IPS-NIHi11 (cell line): ENCODE measurements around the gene AARS2.
A peak's percentile ranks its signal among the peaks of the same experiment; 100 is the strongest.
"Not testable (repeated sequence)": the region's sequence is repeated elsewhere in the genome, so short reads cannot be mapped to it uniquely, and the experiment has no call there.

Source experiments
- DNase-seq: peaks from one replicate; pipeline ENCODE4 v3.0.0; 2012; ENCODE audit warnings: mixed read lengths, low spot score

The AARS2 gene

GRCh38 chr6:44329858-44330257 is 16.7 kb upstream of the AARS2 start:
- DNase-seq, result no peak

DNA sequence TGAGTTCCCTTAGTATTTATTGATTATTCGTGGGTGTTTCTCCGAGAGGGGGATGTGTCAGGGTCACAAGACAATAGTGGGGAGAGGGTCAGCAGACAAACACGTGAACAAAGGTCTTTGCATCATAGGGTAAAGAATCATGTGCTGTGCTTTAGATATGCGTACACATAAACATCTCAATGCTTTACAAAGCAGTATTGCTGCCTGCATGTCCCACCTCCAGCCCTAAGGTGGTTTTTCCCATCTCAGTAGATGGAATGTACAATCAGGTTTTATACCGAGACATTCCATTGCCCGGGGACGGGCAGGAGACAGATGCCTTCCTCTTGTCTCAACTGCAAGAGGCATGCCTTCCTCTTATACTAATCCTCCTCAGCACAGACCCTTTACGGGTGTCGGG is 15.1 kb upstream of the AARS2 start:
- not testable (repeated sequence) for DNase-seq

DNA sequence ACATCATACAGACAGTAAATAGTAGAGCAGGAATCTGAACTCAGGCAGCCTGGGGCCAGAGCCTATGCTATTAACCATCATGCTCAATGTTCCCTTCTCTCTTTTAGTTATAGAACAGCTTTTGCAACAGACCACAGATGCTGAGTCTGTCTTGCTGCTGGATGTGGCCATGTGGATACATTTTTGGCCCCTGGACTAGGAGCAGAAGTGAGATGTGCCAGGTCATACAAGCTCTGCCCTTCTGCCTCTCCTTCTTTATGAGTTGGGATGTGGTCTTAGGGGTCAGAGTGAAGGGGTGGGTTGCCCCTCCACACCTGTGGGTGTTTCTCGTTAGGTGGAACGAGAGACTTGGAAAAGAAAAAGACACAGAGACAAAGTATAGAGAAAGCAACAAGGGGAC is 14.6 kb upstream of the AARS2 start:
- no peak for DNase-seq

DNA sequence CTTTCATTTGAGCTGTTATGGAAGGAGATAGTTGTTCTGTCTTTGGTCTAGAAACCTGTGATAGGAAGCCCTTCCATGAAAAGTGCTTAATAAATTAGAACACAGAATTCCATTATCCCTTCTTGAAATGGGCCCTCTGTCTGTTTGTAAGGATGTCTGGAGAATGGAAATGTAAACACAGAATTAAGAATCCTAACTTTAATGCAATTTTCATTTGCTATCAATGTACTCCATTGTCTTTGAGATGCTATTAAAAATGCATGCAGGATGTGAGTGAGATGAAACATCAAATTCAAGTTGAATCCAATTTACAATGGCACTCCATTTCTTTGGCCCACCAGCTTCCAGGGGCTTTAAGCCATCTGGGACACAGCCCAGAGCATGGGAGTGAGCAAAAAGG is 13.9 kb upstream of the AARS2 start:
- no peak for DNase-seq

DNA sequence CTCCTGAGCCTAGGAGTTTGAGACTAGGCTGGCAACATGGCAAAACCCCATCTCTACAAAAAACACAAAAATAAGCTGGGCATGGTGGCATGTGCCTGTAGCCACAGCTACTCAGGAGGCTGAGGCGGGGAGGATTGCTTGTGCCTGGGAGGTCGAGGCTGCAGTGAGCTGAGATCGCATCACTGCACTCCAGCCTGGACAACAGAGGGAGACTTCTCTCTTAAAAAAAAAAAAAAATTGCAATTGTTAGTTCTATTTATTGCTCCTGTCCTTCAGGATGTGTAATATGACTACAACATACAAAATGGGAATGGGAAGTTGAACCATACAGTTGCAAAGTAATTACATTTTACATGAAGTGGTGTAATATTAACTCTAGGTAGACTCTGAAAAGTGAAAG is 8.1 kb upstream of the AARS2 start:
- no peak for DNase-seq

GRCh38 chr6:44317136-44317631 is 4.0 kb upstream of the AARS2 start:
- not testable (repeated sequence) for DNase-seq

DNA sequence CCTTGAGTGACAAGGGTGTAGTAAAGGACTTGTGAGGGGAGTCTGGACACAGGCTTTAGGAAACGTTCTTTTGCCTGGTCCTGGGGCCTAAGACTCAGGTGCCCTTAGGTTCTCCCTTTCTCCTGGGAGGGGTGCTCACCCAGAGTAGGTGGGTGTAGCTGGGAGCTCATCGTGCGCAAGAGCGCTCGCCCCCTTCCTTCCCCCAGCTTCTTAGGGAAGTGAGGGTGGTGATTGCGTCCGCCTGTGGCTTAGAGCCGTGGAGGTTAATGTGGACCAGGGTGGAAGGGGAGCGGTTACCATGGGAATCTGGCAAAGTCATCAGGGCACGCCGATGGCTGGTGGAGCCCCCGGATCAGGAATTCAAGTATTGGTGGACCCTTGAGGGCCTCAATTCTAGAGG is 3.3 kb upstream of the AARS2 start:
- no peak for DNase-seq

- DNase-seq, result no peak
These were observed 2.8 kb upstream of the AARS2 start for GRCh38 chr6:44315951-44316350.

DNA sequence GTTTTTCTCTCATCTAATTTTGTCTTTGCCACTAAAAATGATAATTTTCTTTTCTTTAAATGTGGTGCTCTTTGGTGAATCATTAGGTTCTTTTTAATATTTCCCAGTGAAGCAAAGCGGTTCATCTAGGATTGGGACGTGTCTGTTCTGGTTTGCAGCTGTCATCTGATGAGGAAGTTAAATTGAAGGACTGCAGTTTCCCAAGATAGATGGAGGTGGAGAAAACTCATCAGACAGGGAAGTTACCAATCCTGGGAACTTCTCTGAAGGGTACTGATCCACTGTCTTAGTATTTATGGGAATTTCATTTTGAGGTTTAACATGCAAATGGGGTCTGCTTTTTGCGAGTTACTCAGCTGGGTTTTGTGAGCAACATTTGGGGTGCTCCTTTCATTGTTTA is 2.4 kb upstream of the AARS2 start:
- DNase-seq, result no peak

DNA sequence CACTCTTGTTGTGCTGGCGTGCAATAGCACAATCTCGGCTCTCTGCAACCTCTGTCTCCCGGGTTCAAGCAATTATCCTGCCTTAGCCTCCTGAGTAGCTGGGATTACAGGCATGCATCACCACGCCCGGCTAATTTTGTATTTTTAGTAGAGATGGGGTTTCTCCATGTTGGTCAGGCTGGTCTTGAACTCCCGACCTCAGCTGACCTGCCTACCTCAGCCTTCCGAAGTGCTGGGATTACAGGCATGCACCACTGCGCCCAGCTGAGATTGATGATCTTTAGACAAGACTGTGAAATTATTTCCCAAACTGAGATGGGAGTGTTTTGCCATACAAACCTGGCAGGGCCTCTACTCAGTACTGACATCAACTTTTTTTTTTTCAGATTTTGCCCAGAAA is 1.5 kb upstream of the AARS2 start:
- not testable (repeated sequence) for DNase-seq

DNA sequence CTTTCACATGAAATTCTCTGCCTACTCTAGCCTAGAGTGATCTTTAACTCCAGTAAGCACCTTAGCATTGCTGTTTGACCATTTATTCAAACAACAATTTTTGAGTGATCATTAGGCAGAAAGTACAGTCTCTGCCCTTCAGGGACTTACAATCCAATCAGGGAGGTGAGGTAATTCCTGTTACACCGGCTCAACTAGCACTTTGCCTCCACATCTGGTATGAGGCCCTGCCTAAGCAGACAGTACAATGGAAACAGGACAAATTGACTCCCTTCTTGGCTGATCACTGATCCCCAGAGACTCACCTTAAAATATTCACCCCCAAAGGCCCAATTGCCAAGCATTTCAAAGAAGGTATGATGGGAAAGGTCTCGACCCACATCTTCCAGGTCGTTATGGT is 1.4 kb downstream of the AARS2 start:
- no peak for DNase-seq

DNA sequence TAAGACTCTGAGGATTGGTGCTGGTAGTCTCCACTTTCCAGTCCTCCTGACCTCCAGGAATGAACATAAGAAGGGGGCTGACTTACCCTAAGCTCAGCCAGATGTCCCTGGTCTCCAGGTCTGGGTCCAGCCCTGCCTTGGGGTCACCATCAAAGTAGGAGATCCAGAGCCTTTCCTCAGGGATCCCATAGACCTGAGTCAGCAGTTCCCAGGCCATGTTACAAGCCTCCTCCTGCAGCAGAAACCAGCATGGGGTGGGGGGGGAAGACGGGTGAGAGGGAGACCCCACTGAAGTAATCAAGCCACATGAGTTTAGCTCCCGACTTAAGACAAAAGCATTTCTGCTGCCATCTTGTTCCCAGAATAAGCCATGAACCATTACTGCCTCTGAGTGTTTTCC is 1.8 kb downstream of the AARS2 start:
- DNase-seq, result no peak

GRCh38 chr6:44310241-44310640 is 2.9 kb downstream of the AARS2 start:
- no peak for DNase-seq

DNA sequence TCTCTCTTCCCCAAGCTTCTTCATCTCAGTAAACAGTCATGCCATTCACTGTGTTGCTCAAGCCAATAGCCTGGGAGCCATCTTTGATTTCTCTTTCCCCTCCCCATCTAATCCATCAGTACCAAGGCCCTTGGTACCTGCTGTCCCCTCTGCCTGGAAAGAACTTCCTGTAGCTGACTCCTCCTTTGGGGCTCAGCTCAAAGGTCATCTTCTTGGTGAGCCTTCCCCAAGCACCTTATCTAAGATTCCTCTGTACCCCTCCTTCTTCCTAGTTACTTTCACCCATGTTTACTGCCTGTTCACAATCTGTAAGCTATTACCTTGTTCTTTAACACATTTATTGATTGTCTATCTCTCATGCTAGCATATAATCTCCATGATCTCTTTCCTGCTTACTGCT is 3.5 kb downstream of the AARS2 start:
- no peak for DNase-seq

GRCh38 chr6:44309092-44309491 is 4.1 kb downstream of the AARS2 start:
- DNase-seq, result no peak

- no peak for DNase-seq
These were observed 5.9 kb downstream of the AARS2 start for GRCh38 chr6:44307217-44307616.

DNA sequence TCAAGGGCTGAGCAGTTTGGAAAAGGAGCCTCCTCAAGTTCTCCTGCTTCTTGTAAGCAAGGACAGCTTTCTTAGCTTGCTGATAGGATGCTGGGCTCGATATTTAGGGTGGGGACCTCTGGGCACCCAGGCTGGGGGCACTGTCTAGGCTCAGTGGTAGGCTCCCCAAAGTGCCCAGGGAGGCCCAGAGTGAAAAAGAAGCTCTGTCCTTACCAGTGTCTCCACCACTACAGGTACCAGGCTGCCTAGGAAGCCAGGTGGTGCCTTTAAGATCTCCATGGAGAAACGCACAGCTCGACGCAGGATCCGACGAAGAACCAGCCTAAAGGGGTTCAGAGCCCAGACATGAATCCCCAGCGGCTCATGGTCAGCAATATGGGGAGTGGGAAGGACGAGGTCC is 6.4 kb downstream of the AARS2 start:
- no peak for DNase-seq

DNA sequence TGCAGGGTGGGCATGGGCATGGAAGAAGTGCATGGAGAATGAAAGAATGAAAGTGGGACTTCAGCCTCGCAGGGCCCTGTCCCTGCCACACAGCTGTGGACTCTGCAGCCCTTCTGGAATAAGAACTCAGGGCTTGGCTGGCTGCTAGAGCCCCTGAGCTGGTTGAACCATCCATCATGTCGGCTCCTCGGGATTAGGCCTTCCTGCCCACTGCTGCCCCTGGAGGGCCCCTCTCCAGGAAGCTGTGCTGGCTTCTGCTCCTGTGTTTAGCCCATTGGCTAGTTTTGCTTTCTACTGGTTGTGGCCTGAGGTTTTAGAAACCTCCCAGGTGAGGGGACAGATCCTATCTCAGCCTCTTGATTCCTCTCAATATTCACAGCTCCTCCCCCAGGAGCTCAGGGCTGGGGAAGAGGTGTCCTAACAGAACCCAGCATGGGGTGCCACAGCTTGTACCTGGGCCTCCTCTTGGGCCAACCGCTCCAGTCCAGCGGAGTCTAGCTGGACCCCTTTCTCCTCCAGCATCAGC is 7.9 kb downstream of the AARS2 start:
- no peak for DNase-seq

DNA sequence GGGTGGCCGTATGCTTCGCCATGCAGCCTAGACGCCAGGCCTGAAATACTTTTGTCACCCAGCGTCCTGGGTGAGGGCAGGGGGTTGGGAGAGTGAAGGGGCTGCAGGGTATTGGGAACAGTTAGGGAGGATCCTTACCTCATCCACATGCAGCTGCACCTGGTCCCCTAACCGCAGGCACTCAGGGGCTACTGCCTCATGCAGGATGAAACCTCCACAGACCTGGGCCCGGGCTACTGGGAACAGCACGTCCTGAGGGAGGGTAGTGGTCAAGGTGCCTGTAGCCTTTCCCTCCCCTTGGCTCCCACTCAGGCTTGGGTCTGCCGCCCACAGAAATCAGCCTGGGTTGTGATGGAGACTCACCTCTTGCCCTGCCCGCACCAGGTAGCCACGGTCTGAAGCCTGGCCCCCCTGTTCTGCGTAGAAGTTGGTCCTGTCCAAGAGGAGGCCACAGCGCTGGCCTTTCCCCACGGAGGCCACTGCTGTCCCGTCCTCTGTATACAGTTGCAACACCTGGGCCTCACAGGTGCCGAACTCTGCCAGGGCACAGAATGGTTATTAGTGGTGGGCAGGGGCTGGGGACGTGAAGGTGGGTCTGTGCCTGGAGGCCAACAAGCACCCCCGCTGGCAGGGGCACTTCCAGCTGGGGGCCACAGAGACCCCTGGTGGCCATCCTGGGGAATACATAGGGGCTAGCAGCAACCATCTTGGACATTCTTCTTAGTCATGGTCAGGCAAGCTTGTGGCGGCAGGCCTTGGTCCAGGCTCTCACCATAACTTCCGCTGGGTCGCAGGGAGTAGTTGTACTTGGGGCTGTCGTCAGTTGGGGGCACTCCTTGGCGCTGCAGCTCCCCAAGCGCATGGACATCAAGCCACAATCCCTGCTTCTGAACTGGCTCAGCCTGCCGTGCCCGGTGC is 8.6 kb downstream of the AARS2 start:
- DNase-seq, result peak; percentile 85

- no peak for DNase-seq
These were observed 9.3 kb downstream of the AARS2 start for GRCh38 chr6:44303842-44304241.

DNA sequence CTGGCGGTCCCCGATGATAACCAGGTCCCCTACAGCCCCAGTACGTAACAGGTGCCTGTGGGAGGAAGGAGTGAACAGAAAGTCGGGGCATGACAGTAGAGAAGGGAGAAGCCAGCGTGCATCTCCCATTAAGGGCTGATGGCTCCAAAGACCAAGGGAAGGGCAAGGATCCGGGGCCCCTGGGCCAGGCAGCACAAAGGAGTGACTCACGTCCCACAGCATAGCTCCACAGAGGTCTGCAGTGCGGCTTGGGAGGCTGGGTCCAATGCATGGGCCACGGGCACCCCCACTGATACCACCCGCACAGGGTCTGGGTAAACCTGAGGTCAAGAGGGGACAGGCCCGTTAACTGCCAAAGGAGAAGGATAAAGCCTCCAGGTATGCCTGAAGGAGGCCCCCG is 10.3 kb downstream of the AARS2 start:
- DNase-seq, result no peak

GRCh38 chr6:44301782-44302564 is 11.2 kb downstream of the AARS2 start:
- DNase-seq, result no peak

DNA sequence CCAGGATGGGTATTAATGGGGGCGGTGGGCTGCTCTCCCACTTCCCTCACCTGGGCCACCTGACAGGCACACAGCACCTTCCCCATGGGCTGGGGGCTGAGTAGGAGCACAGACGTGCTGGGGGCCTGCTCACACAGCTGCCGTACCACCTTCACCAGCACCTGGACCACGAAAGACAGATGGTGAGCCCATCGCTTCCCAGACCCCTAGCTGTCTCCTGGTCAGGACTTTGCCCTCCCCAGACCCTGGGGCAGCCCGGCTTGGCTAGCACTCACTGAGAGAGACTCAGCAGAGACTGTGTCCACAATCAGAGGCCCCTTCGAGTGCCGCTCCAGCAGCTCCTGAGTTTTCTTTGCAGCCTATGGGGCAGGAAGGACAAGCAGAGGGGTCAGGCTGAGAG is 12.0 kb downstream of the AARS2 start:
- no peak for DNase-seq
